ENCODE results near the gene RGS6. TPM values are rescaled to one million over a fixed set of nuclear protein-coding genes. Genes with fewer than 3 reads are reported as not detected.

Gene RGS6
- total RNA-seq, 4 donors from 2014 or later, result 0.84 to 3.0 (median 1.7) TPM; not detected in 1

DNA sequence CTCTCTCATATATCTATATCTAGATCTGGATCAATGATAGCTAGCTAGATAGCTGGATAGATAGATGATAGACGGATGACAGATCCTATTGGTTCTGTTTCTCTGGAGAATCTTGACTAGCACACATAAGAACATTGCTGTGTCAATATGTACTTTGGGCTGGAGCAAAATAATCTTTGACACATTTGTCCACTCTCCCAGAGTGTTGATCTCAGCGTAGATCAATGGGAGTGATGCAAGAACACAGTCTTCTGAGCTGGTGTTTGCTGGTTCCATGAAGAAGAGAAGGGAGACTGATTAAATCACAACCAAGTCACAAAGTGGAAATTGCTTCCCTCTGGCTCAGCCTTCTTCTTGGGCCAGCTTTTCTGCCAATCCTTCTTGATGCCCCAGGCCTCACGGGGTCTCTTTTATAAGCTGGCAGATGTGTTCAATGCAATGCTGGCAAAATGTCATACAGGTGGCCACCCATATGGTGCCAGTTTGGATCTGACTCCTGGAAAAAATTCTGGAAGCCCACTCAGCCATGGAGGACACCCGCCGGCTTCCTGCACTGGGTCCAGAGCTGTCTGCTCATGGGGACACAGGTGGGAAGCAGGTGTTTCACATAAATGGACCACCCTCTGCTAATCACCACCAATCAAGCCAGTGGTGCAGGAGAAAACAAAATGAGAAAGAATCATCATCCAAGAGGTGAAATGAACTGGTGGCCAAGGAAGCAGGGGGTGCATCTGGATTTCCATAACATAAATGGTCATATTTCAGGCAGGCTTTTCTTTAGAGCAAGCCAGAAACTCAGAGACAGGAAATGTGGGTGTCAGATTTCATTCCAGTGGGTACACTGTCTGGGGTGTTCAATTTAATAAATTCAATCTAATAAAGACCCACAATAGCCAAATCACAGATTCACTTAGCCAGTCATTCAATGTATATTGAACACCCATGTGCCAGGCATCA lies 651.4 kb downstream of the RGS6 start:
- intact Hi-C loops (cut with DNase I; ENCODE audit: low total_unique reads), result no loop called here
- no peak overlapping the region for H3K4me3 ChIP-seq (ENCODE audit: low read depth, poor library complexity, severe bottlenecking)
- WGBS, 2 donors, result 73 to 74% methylated on average over 5 of the region's 5 CpGs
- TF ChIP-seq, protein P1, sequence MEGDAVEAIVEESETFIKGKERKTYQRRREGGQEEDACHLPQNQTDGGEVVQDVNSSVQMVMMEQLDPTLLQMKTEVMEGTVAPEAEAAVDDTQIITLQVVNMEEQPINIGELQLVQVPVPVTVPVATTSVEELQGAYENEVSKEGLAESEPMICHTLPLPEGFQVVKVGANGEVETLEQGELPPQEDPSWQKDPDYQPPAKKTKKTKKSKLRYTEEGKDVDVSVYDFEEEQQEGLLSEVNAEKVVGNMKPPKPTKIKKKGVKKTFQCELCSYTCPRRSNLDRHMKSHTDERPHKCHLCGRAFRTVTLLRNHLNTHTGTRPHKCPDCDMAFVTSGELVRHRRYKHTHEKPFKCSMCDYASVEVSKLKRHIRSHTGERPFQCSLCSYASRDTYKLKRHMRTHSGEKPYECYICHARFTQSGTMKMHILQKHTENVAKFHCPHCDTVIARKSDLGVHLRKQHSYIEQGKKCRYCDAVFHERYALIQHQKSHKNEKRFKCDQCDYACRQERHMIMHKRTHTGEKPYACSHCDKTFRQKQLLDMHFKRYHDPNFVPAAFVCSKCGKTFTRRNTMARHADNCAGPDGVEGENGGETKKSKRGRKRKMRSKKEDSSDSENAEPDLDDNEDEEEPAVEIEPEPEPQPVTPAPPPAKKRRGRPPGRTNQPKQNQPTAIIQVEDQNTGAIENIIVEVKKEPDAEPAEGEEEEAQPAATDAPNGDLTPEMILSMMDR (IDR thresholded peaks at IDR 0.05), result no peak
- TF ChIP-seq POLR2A (IDR thresholded peaks at IDR 0.05), result no peak
- DNase-seq (ENCODE audit: low spot score in 2 of 2), result peak in 1 of 2 donors; percentile 18

- WGBS, 2 donors, result 78 to 79% methylated on average over 5 of the region's 5 CpGs
- intact Hi-C loops (cut with DNase I; ENCODE audit: low total_unique reads), result no loop called here
- peak in 1 of 2 donors; percentile 7 for DNase-seq (ENCODE audit: low spot score in 2 of 2)
- TF ChIP-seq POLR2A (IDR thresholded peaks at IDR 0.05), result no peak
- TF ChIP-seq, protein P1 (IDR thresholded peaks at IDR 0.05), result no peak
- H3K4me3 ChIP-seq (ENCODE audit: low read depth, poor library complexity, severe bottlenecking), result no peak overlapping the region
Measured at GRCh38 chr14:72588521-72588920, 656.3 kb downstream of the RGS6 start.

DNA sequence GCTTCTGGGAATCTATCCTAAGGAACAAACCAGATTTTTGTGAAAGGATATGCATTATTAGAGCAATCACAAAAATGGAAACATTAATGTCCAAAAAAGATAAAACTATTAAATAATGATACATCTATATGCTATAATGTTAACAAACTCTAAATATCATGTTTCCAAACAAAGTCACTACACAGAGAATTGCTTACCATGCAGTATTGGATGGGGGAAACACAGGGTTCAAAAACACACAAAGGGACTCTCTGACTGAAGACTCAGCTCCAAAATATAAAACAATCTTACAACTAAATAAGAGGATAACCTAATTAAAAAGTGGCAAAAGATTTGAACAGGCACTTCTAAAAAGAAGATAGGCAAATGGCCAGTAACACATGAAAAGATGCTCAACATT lies 657.4 kb downstream of the RGS6 start:
- DNase-seq (ENCODE audit: low spot score in 2 of 2), result no peak
- intact Hi-C loops (cut with DNase I; ENCODE audit: low total_unique reads), result loop anchor here (5.0 kb wide), 1 partner anchor 588 kb away; no protein-coding TSS in a partner anchor
- H3K4me3 ChIP-seq (ENCODE audit: low read depth, poor library complexity, severe bottlenecking), result no peak overlapping the region
- TF ChIP-seq, protein P1 (IDR thresholded peaks at IDR 0.05), result no peak

- DNase-seq (ENCODE audit: low spot score in 2 of 2), result peak in 1 of 2 donors; percentile 23
- intact Hi-C loops (cut with DNase I; ENCODE audit: low total_unique reads), result loop anchor here (5.0 kb wide), 1 partner anchor 587 kb away; no protein-coding TSS in a partner anchor
Measured at GRCh38 chr14:72590577-72590976, 658.3 kb downstream of the RGS6 start.

GRCh38 chr14:72591391-72591790 lies 659.2 kb downstream of the RGS6 start:
- 48 to 57% methylated on average over 4 of the region's 4 CpGs for WGBS, 2 donors
- no peak overlapping the region for H3K4me3 ChIP-seq (ENCODE audit: low read depth, poor library complexity, severe bottlenecking)
- DNase-seq (ENCODE audit: low spot score in 2 of 2), result no peak
- intact Hi-C loops (cut with DNase I; ENCODE audit: low total_unique reads), result loop anchor here (5.0 kb wide), 1 partner anchor 586 kb away; no protein-coding TSS in a partner anchor
- no peak for TF ChIP-seq POLR2A (IDR thresholded peaks at IDR 0.05)
- TF ChIP-seq, protein P1 (IDR thresholded peaks at IDR 0.05), result no peak

More at GRCh38 chr14:72590577-72590976, 658.3 kb downstream of the RGS6 start:
- TF ChIP-seq, protein P1 (IDR thresholded peaks at IDR 0.05), result no peak
- no peak for TF ChIP-seq POLR2A (IDR thresholded peaks at IDR 0.05)
- H3K4me3 ChIP-seq (ENCODE audit: low read depth, poor library complexity, severe bottlenecking), result no peak overlapping the region
- WGBS, 2 donors, result 40 to 55% methylated on average over 7 of the region's 7 CpGs
